BLaER1 treated with 17β-estradiol and CSF1 and Interleukin-3, amounts not matched to agents 10 nM and 100 nM (cell line): ENCODE results near the gene NCAPH2.

Experiments
- H3K27ac ChIP-seq, 11 experiments: shearing (Covaris generic); formaldehyde crosslinking; 2 replicates each; pipeline ENCODE4 v1.8.1; 2022
- H3K27me3 ChIP-seq, 11 experiments: shearing (Covaris generic); formaldehyde crosslinking; 2 replicates each; pipeline ENCODE4 v1.8.1; 2022
- H3K36me3 ChIP-seq, 11 experiments: shearing (Covaris generic); formaldehyde crosslinking; 2 replicates each; pipeline ENCODE4 v1.8.1; 2022
- H3K4me1 ChIP-seq, 10 experiments: shearing (Covaris generic); formaldehyde crosslinking; 2 replicates each; pipeline ENCODE4 v1.8.1; 2022
- H3K4me2 ChIP-seq, 11 experiments: shearing (Covaris generic); formaldehyde crosslinking; 2 replicates each; pipeline ENCODE4 v1.8.1; 2022
- H3K4me3 ChIP-seq, 10 experiments: shearing (Covaris generic); formaldehyde crosslinking; 2 replicates each; pipeline ENCODE4 v1.8.1; 2022
- H3K9ac ChIP-seq, 11 experiments: shearing (Covaris generic); formaldehyde crosslinking; 2 replicates each; pipeline ENCODE4 v1.8.1; 2022
- H3K9me3 ChIP-seq, 11 experiments: shearing (Covaris generic); formaldehyde crosslinking; replicated peaks in 1 of 11; 2 replicates each; pipeline ENCODE4 v1.8.1; 2022
- H4K20me1 ChIP-seq, 11 experiments: shearing (Covaris generic); formaldehyde crosslinking; 2 replicates each; pipeline ENCODE4 v1.8.1; 2022
- Cebpa-rat ChIP-seq, 11 experiments: shearing (Covaris generic); IDR thresholded peaks; 2 replicates each; pipeline ENCODE4 v1.8.1; 2022

The NCAPH2 gene

DNA sequence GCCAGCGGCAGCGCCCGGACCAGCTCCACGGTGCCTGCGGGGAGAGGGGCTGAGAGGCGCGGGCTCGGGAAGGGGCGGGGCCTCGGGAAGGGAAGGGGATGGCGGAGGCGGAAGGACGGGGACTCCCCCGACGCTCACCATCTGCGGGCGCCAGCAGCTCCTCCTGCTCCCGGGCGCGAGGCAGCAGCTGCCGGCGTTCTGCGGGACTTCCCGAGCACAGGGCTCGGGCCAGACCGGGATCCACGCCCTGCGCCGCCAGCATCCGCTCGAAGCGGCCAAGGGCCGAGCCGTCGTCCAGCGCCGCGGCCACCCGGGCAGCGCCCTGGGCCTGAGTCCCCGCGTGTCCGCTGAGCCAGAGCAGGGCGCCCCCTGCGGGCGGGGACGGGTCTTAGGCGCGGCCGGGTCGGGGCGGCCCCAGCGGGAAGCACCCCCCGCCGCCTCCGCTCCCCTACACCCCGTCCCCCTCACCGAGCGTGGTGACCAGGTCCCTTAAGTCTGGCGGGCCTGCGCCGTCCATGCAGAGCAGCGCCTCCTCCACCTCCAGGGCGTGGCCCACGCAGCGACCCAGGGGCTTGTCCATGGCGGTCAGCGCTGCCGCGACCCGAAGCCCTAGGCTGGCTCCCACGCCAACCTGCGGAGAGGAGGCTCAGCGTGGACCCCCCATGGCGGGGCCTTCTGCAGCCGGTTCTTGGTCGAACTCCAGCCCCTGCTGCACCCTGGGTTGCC lies 18.2 kb downstream of the NCAPH2 start:
- H4K20me1 ChIP-seq = peaks cover 20 to 42% (median 32%) of the 10 kb centered on the region in 11 experiments
- H3K4me1 ChIP-seq = peaks cover 44 to 70% (median 61%) of the 10 kb centered on the region in 10 experiments
- peaks cover 21 to 35% (median 29%) of the 10 kb centered on the region in 11 experiments for H3K27me3 ChIP-seq
- H3K36me3 ChIP-seq = peaks cover 30 to 35% (median 33%) of the 10 kb centered on the region in 11 experiments
- H3K4me2 ChIP-seq = peak overlapping the region; percentile 95 to 99 (median 98)
- H3K4me3 ChIP-seq = peak overlapping the region; percentile 64 to 84 (median 74)
- peaks cover 10 to 27% (median 22%) of the 10 kb centered on the region in 11 experiments; a peak in 20 of 22 replicates for H3K9me3 ChIP-seq
- peak overlapping the region; percentile 92 to 98 (median 95) for H3K27ac ChIP-seq
- H3K9ac ChIP-seq = peak overlapping the region; percentile 88 to 96 (median 95)
- no peak for TF ChIP-seq Cebpa-rat (IDR thresholded peaks at IDR 0.05)

DNA sequence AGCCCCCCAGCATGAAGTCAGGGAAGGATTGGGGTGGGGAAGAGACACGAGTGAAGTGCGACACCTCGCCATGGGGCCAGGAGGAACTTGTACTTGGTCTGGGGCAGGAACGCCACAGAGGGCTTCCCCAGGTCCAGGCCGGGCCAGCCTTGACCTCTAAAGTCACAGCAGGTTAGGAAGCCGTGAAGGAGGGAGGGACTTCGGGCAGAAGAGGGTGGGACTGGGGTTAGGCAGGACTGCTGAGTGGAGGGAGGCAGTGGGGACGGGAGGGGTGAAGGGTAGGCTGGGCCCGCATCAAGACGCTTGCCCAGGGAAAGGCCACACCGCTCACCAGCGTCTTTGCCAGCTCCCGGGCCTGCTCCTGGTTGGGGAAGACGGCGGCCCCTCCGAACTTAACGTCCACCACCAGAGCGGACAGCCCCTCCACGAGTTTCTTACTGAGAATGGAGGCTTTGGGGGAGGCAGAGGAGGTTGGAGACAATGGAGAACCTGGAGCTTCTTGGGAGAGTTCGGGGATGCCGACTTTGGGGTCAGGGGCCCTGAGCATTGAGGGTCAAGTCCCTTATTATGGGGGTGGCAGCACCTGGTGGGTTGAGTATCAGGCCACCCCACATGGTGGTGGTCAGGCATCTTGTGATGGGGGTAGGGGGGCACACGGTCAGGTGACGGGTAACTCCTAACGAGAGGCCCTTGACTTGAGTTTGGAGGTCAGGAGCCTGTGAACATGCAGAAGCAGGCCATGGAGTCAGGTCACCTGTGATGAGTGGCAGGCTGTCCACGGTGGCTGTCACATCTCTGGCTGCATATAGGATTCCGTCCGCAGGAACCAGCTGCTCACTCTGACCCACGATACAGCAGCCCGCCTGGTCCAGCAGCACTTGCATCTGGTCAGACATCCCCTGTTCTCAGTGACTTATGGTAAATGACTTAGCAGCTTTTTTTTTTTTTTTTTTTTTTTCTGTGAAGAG lies 19.1 kb downstream of the NCAPH2 start:
- peaks cover 21 to 26% (median 24%) of the 10 kb centered on the region in 11 experiments for H3K36me3 ChIP-seq
- H4K20me1 ChIP-seq = peaks cover 20 to 40% (median 28%) of the 10 kb centered on the region in 11 experiments
- peaks cover 10 to 35% (median 24%) of the 10 kb centered on the region in 11 experiments; a peak in 20 of 22 replicates for H3K9me3 ChIP-seq
- TF ChIP-seq Cebpa-rat (IDR thresholded peaks at IDR 0.05) = no peak
- peaks cover 29 to 43% (median 38%) of the 10 kb centered on the region in 11 experiments for H3K27me3 ChIP-seq
- H3K4me1 ChIP-seq = peaks cover 46 to 78% (median 66%) of the 10 kb centered on the region in 10 experiments
- H3K27ac ChIP-seq = peak overlapping the region; percentile 92 to 98 (median 95)
- H3K9ac ChIP-seq = peak overlapping the region; percentile 88 to 96 (median 95)
- H3K4me3 ChIP-seq = peak overlapping the region; percentile 64 to 84 (median 74)
- peak overlapping the region; percentile 95 to 99 (median 98) for H3K4me2 ChIP-seq

DNA sequence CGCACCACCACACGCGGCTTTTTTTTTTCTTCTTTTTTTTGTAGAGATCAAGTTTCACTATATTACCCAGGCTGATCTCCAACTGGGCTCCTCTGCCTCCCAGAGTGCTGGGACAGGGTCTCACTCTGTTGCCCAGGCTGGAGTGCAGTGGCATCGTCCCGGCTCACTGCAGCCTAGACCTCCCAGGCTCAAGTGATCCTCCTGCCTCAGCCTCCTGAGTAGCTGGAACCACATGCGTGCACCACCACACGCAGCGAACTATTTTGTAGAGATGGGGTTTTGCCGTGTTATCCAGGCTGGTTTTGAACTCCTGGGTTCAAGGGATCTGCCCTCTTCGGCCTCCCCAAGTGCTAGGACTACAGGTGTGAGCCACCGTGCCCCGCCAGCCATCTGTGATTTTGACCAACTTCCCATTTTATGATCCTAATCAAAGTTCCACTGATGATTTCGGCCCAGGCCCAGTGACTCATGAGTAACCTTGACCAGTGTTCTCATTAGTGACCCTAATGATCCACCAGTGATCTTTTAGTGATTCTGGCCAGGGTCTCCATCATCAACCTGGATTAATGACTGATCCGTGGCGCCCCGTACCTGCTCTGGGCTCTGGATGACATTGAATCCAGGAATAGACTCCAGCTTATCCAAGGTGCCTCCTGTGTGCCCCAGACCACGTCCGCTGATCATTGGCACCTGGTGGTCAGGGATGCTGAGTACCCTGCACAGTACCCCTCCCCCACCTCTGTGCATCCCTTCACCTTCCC lies 20.1 kb downstream of the NCAPH2 start:
- H3K36me3 ChIP-seq = peaks cover 11 to 16% (median 14%) of the 10 kb centered on the region in 11 experiments
- peak overlapping the region in 4 of 11 experiments; percentile 92 to 96 (median 94); a peak in 4 of 22 replicates for H3K9ac ChIP-seq
- peak overlapping the region; percentile 74 to 99 (median 97); a peak in 21 of 22 replicates for H3K4me2 ChIP-seq
- peaks cover 46 to 81% (median 66%) of the 10 kb centered on the region in 10 experiments for H3K4me1 ChIP-seq
- peak overlapping the region in 3 of 10 experiments; percentile 52 to 55 (median 54); a peak in 4 of 20 replicates for H3K4me3 ChIP-seq
- peaks cover 15 to 37% (median 20%) of the 10 kb centered on the region in 11 experiments for H4K20me1 ChIP-seq
- peak overlapping the region in 4 of 11 experiments; percentile 31 to 98 (median 95); a peak in 5 of 22 replicates for H3K27ac ChIP-seq
- peaks cover 10 to 37% (median 24%) of the 10 kb centered on the region in 11 experiments; a peak in 20 of 22 replicates for H3K9me3 ChIP-seq
- H3K27me3 ChIP-seq = peaks cover 39 to 53% (median 47%) of the 10 kb centered on the region in 11 experiments
- TF ChIP-seq Cebpa-rat (IDR thresholded peaks at IDR 0.05) = no peak

DNA sequence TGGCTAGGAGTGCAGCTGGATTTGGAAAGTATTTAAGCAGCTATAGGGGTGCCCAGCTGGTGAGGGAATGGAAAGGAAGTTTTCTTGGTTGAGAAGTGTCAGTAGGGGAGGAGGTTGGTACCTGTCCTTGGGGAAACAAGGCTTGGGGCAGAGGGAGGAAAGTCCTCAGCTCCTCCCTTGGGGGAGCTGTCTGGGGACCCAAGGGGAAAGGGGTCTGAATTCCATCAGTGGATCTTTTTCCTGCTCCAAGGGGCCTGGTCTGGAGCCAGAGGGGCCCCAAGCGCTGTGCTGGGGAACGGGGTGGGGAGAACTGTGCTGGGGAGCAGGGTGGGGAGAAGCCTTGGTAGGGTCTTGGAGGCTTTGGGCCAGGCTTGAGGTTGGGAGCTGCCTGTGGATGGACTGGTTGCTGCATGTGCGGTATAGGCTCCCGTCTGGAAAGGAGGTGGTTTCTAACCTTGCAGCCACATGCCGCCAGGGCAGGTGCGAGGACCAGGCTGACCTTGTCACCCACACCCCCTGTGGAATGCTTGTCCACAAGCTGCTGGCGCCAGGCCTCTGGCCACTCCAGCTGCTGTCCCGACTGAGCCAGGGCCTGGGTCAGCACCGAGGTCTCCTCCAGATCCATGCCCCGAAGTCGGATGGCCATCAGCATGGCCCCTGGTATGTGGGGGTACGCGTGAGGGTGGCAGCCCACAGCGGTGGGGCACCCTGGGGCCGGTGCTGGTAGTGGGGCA lies 20.8 kb downstream of the NCAPH2 start:
- Histone ChIP-seq H3K27ac (peak overlapping the region in 5 of 11 experiments; percentile 31 to 94 (median 77); a peak in 5 of 22 replicates), H3K4me2 (peak overlapping the region; percentile 28 to 99 (median 96); a peak in 21 of 22 replicates), H3K4me3 (peak overlapping the region in 4 of 10 experiments; percentile 52 to 65 (median 54); a peak in 8 of 20 replicates), H3K4me1 (peaks cover 46 to 75% (median 62%) of the 10 kb centered on the region in 10 experiments), H4K20me1 (peaks cover 8 to 30% (median 12%) of the 10 kb centered on the region in 11 experiments), H3K27me3 (peaks cover 43 to 60% (median 55%) of the 10 kb centered on the region in 11 experiments), H3K9me3 (peaks cover 10 to 37% (median 25%) of the 10 kb centered on the region in 11 experiments; a peak in 20 of 22 replicates), H3K36me3 (peaks cover 4 to 9% (median 7%) of the 10 kb centered on the region in 11 experiments), H3K9ac (peak overlapping the region in 2 of 11 experiments; percentile 89 to 96; a peak in 4 of 22 replicates)
- no peak for TF ChIP-seq Cebpa-rat (IDR thresholded peaks at IDR 0.05)

DNA sequence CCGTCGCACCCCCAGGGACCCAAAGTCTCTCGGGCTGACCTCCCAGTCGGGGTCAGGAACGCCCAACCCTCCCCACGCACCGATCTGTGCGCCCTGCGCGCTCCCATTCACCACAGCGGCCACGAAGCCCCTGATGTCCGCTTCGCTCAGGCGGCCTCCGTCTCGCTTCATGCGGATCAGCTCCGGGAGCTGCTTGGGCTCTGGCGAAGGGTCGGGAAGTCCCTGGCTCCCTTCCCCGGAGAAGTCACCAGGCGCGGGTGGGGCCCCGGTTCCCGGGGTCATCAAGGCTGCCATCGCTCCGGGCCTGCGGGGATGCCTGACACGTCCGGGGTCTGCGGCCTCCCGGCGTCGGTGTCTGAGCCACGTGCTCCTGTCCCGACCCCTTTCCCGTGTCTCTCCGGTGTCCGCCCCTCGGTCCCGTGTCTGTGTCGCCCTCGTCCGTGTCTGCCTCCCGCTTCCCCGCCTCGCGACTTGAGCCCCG lies 21.4 kb downstream of the NCAPH2 start:
- Histone ChIP-seq H3K4me1 (peaks cover 40 to 75% (median 57%) of the 10 kb centered on the region in 10 experiments), H4K20me1 (peaks cover 2 to 24% (median 6%) of the 10 kb centered on the region in 11 experiments; a peak in 21 of 22 replicates), H3K27me3 (peaks cover 43 to 65% (median 61%) of the 10 kb centered on the region in 11 experiments), H3K36me3 (peaks cover 0 to 3% (median under 1%) of the 10 kb centered on the region in 11 experiments; a peak in 9 of 22 replicates), H3K9me3 (peaks cover 10 to 43% (median 25%) of the 10 kb centered on the region in 11 experiments; a peak in 20 of 22 replicates), H3K9ac (peak overlapping the region in 8 of 11 experiments; percentile 57 to 96 (median 68); a peak in 14 of 22 replicates), H3K4me3 (peak overlapping the region; percentile 48 to 65 (median 54); a peak in 18 of 20 replicates), H3K27ac (peak overlapping the region in 9 of 11 experiments; percentile 25 to 94 (median 74); a peak in 14 of 22 replicates), H3K4me2 (peak overlapping the region; percentile 74 to 99 (median 96))
- no peak for TF ChIP-seq Cebpa-rat (IDR thresholded peaks at IDR 0.05)

DNA sequence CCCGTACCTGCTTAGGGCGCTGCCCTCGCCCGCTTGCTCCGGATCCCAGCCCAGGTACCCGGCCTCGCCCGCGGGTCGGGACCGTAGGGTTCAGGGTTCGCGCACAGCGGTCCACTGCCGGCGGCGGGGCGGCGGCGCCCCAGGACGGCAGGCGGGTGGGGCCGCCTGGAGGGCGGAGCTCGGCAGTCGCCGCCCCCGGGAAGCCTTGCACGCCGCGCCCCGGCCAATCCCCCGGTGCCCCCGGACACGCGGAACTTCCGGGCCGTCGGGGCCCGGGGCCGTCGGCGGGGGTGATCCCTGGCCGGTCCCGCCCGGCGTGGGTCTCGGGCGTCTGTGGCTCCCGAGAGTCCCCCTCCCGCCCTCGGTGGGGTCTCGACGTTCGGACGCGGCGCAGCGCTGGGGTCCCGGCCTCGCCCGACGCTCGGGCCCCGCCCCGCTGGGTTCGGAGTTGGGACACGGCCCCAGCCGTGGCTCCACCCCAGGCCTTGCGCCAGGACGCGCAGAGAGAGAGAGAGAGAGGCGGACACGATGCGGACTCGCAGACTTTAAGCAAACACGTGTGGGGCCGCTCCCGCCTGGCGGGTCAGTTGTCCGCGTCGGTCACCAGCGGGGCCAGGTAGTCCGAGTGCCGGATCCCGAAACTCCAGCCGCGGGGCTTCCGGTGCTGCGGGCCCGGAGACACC lies 22.0 kb downstream of the NCAPH2 start, which contains the start of gene TYMP:
Gene TYMP (minus strand): TSS at position 116 of the 683 bp plus-strand sequence. CDS start 303 bp downstream, outside the sequence.
- Histone ChIP-seq H3K4me2 (peak within 1 kb of the TSS; percentile 74 to 99 (median 96)), H3K9me3 (peaks cover 10 to 49% (median 25%) of the 10 kb centered on the region in 11 experiments; a peak in 20 of 22 replicates), H3K27me3 (peaks cover 43 to 65% (median 61%) of the 10 kb centered on the region in 11 experiments), H3K36me3 (no peaks in the 10 kb centered on the region; a peak in 1 of 22 replicates), H3K9ac (peak within 1 kb of the TSS; percentile 49 to 96 (median 66); a peak in 21 of 22 replicates), H3K4me3 (peak within 1 kb of the TSS; percentile 48 to 65 (median 54)), H3K4me1 (peaks cover 34 to 75% (median 56%) of the 10 kb centered on the region in 10 experiments), H3K27ac (peak within 1 kb of the TSS; percentile 25 to 94 (median 73); a peak in 21 of 22 replicates), H4K20me1 (peaks cover 0 to 18% (median under 1%) of the 10 kb centered on the region in 11 experiments; a peak in 9 of 22 replicates)
- TF ChIP-seq Cebpa-rat (IDR thresholded peaks at IDR 0.05) = no peak
